Stimulated activated CD8-positive, alpha-beta memory T cell treated with anti-CD3 and anti-CD28 coated beads, Interleukin-4, amount 100 ng/mL, for 48 hours (primary cell): Measurements from ENCODE around the gene DYNLT2.
"Not testable (repeated sequence)": the region's sequence is repeated elsewhere in the genome, so short reads cannot be mapped to it uniquely, and the experiment has no call there.

Experiments used
- DNase-seq: peaks from one replicate; pipeline ENCODE4 v3.0.0-alpha.2; 2020

The DYNLT2 gene

GRCh38 chr6:169783401-169783800 is 32.0 kb upstream of the DYNLT2 start:
- DNase-seq = no peak

- DNase-seq = no peak
Measured at GRCh38 chr6:169782966-169783365, 31.6 kb upstream of the DYNLT2 start.

GRCh38 chr6:169780571-169781091 is 29.3 kb upstream of the DYNLT2 start:
- no peak for DNase-seq

GRCh38 chr6:169779896-169780295 is 28.5 kb upstream of the DYNLT2 start:
- no peak for DNase-seq

GRCh38 chr6:169779092-169779815 is 27.9 kb upstream of the DYNLT2 start:
- DNase-seq = no peak

GRCh38 chr6:169778646-169779045 is 27.3 kb upstream of the DYNLT2 start:
- no peak for DNase-seq

GRCh38 chr6:169777896-169778295 is 26.5 kb upstream of the DYNLT2 start:
- DNase-seq = no peak

- no peak for DNase-seq
Measured at GRCh38 chr6:169776379-169776778, 25.0 kb upstream of the DYNLT2 start.

GRCh38 chr6:169775321-169775720 is 23.9 kb upstream of the DYNLT2 start:
- DNase-seq = no peak

GRCh38 chr6:169774347-169774746 is 23.0 kb upstream of the DYNLT2 start:
- no peak for DNase-seq

- DNase-seq = no peak
Measured at GRCh38 chr6:169766921-169767736, 15.8 kb upstream of the DYNLT2 start.

- DNase-seq = no peak
Measured at GRCh38 chr6:169766232-169766631, 14.9 kb upstream of the DYNLT2 start.

- not testable (repeated sequence) for DNase-seq
Measured at GRCh38 chr6:169765789-169766188, 14.4 kb upstream of the DYNLT2 start.

- no peak for DNase-seq
Measured at GRCh38 chr6:169763881-169764280, 12.5 kb upstream of the DYNLT2 start.

GRCh38 chr6:169763308-169763707 is 11.9 kb upstream of the DYNLT2 start:
- DNase-seq = no peak

- DNase-seq = no peak
Measured at GRCh38 chr6:169755162-169755561, 3.8 kb upstream of the DYNLT2 start.

GRCh38 chr6:169752074-169752623 is 777 bp upstream of the DYNLT2 start:
- no peak for DNase-seq

- DNase-seq = no peak
Measured at GRCh38 chr6:169746556-169746955, 4.8 kb downstream of the DYNLT2 start.

- no peak for DNase-seq
Measured at GRCh38 chr6:169745405-169745804, 6.0 kb downstream of the DYNLT2 start.

- no peak for DNase-seq
Measured at GRCh38 chr6:169741344-169741743, 10.0 kb downstream of the DYNLT2 start.

GRCh38 chr6:169738976-169739529 is 12.3 kb downstream of the DYNLT2 start:
- no peak for DNase-seq

GRCh38 chr6:169738204-169738975 is 13.0 kb downstream of the DYNLT2 start:
- DNase-seq = no peak

- DNase-seq = no peak
Measured at GRCh38 chr6:169729961-169730360, 21.4 kb downstream of the DYNLT2 start.
